ENCODE measurements around the gene PRAC2.

GRCh38 chr17:48728232-48729231, 5.5 kb downstream of the PRAC2 start, which contains the start of gene HOXB13:
- no peak for TF ChIP-seq CTCF (IDR thresholded peaks at IDR 0.05)
- 0 out of 2 replicates have a peak, but pooled peaks have one; percentile 27 for TF ChIP-seq TCF7L2 (IDR thresholded peaks at IDR 0.05; ENCODE audit: low read depth, low read length)
- no peak for TF ChIP-seq POLR2AphosphoS5 (IDR thresholded peaks at IDR 0.05; ENCODE audit: low read depth, low read length)
- TF ChIP-seq, protein P1, sequence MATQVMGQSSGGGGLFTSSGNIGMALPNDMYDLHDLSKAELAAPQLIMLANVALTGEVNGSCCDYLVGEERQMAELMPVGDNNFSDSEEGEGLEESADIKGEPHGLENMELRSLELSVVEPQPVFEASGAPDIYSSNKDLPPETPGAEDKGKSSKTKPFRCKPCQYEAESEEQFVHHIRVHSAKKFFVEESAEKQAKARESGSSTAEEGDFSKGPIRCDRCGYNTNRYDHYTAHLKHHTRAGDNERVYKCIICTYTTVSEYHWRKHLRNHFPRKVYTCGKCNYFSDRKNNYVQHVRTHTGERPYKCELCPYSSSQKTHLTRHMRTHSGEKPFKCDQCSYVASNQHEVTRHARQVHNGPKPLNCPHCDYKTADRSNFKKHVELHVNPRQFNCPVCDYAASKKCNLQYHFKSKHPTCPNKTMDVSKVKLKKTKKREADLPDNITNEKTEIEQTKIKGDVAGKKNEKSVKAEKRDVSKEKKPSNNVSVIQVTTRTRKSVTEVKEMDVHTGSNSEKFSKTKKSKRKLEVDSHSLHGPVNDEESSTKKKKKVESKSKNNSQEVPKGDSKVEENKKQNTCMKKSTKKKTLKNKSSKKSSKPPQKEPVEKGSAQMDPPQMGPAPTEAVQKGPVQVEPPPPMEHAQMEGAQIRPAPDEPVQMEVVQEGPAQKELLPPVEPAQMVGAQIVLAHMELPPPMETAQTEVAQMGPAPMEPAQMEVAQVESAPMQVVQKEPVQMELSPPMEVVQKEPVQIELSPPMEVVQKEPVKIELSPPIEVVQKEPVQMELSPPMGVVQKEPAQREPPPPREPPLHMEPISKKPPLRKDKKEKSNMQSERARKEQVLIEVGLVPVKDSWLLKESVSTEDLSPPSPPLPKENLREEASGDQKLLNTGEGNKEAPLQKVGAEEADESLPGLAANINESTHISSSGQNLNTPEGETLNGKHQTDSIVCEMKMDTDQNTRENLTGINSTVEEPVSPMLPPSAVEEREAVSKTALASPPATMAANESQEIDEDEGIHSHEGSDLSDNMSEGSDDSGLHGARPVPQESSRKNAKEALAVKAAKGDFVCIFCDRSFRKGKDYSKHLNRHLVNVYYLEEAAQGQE (IDR thresholded peaks at IDR 0.05; ENCODE audit: insufficient read depth in 1 of 2, low read depth in 2 of 2, low read length in 1 of 2), result no peak
- no peak for TF ChIP-seq SIN3A (IDR thresholded peaks at IDR 0.05; ENCODE audit: borderline replicate concordance, insufficient read depth, low read depth, low read length)
